Measurements from ENCODE around the gene TAT.

Gene TAT

DNA sequence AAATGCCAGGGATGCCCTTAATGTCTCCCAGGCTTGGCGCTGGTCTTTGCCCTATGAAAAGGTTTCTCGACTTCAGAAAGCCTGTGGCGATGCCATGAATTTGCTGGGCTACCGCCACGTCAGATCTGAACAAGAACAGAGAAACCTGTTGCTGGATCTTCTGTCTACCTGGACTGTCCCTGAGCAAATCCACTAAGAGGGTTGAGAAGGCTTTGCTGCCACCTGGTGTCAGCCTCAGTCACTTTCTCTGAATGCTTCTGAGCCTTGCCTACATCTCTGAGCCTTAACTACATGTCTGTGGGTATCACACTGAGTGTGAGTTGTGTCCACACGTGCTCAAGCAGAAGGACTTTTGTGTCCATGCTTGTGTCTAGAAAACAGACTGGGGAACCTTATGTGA lies 39.2 kb downstream of the TAT start:
- peak; percentile 61 for DNase-seq (ENCODE audit: low spot score)

- no peak for DNase-seq (ENCODE audit: low spot score)
Observed at GRCh38 chr16:71536752-71537499, 40.0 kb downstream of the TAT start.

- no peak for DNase-seq (ENCODE audit: low spot score)
Observed at GRCh38 chr16:71532366-71532765, 44.5 kb downstream of the TAT start.

GRCh38 chr16:71528863-71529262 lies 48.0 kb downstream of the TAT start:
- no peak for DNase-seq (ENCODE audit: low spot score)

- DNase-seq (ENCODE audit: low spot score): no peak
Observed at GRCh38 chr16:71528257-71528656, 48.6 kb downstream of the TAT start.

- no peak for DNase-seq (ENCODE audit: low spot score)
Observed at GRCh38 chr16:71526111-71526631, 50.7 kb downstream of the TAT start, which contains the start of gene CHST4. Gene CHST4 (plus strand): TSS chr16:71526426. CDS start chr16:71536678, 10,252 bp downstream.

- no peak for DNase-seq (ENCODE audit: low spot score)
Observed at GRCh38 chr16:71524566-71525553, 52.0 kb downstream of the TAT start.

GRCh38 chr16:71520550-71520949 lies 56.3 kb downstream of the TAT start:
- DNase-seq (ENCODE audit: low spot score): no peak
